GM23248 (cell line): ENCODE measurements around the gene CCDC141.

Source experiments
- EZH2 ChIP-seq: fragments of 200-600 bp; sonication (generic); IDR thresholded peaks from 2 replicates; pipeline ENCODE4 v1.6.1; 2018; ENCODE audit warnings: antibody characterized with exemption, mild to moderate bottlenecking; ENCODE audit not compliant: insufficient read depth, poor library complexity, severe bottlenecking
- EZH2phosphoT487 ChIP-seq: fragments of 200-600 bp; sonication (generic); IDR thresholded peaks from 2 replicates; pipeline ENCODE4 v1.6.1; 2018; ENCODE audit warnings: antibody characterized with exemption, moderate library complexity, mild to moderate bottlenecking, low read depth; ENCODE audit not compliant: insufficient read depth

- TF ChIP-seq EZH2 (no peak), EZH2phosphoT487 (no peak)
Measured at GRCh38 chr2:178976351-178976750, 73.6 kb downstream of the CCDC141 start.
